ENCODE results near the gene PSMC3. TPM values are rescaled to one million over a fixed set of nuclear protein-coding genes. Genes with fewer than 3 reads are reported as not detected.

PSMC3 gene
- total and polyA plus RNA-seq, 11 donors = 121 to 258 (median 156) TPM

DNA sequence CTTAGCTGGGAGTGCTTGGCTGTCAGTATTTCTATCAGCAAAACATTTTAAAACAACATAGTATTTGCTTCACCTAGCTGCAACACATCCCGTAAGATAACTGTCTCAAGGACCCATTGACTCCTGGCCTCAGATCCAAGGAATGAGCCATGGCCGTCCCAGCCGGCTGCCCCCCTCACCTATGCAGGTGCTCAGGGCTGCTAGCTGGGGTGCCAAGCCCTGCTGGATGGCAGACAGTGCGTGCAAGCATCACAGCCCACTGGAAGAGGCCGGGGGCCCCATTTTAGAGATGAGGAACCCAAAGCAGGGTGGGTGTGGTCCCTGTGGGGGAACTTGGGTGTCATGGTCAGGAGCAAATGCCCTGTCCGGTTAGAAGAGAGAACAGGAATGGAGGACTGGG is 8.5 kb downstream of the PSMC3 start:
- ATAC-seq (no peak), DNase-seq (peak in 1 of 5 donors; percentile 23)
- no peak overlapping the region for H3K27ac ChIP-seq
- peaks cover 7 to 41% (median 22%) of the 10 kb centered on the region in 12 donors for H3K4me1 ChIP-seq
- peaks cover 2 to 88% (median 81%) of the 10 kb centered on the region in 9 donors for H3K36me3 ChIP-seq
- TF ChIP-seq, protein P1, sequence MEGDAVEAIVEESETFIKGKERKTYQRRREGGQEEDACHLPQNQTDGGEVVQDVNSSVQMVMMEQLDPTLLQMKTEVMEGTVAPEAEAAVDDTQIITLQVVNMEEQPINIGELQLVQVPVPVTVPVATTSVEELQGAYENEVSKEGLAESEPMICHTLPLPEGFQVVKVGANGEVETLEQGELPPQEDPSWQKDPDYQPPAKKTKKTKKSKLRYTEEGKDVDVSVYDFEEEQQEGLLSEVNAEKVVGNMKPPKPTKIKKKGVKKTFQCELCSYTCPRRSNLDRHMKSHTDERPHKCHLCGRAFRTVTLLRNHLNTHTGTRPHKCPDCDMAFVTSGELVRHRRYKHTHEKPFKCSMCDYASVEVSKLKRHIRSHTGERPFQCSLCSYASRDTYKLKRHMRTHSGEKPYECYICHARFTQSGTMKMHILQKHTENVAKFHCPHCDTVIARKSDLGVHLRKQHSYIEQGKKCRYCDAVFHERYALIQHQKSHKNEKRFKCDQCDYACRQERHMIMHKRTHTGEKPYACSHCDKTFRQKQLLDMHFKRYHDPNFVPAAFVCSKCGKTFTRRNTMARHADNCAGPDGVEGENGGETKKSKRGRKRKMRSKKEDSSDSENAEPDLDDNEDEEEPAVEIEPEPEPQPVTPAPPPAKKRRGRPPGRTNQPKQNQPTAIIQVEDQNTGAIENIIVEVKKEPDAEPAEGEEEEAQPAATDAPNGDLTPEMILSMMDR (IDR thresholded peaks at IDR 0.05) = no peak
- no peak for TF ChIP-seq POLR2A (IDR thresholded peaks at IDR 0.05)
- 86 to 91% (median 89%) methylated on average over 6 of the region's 6 CpGs for WGBS, 4 donors
- H3K27me3 ChIP-seq = no peaks in the 10 kb centered on the region
- intact Hi-C loops (cut with DNase I) = no loop called here
- H3K9me3 ChIP-seq = no peaks in the 10 kb centered on the region
- no peak overlapping the region for H3K4me3 ChIP-seq

DNA sequence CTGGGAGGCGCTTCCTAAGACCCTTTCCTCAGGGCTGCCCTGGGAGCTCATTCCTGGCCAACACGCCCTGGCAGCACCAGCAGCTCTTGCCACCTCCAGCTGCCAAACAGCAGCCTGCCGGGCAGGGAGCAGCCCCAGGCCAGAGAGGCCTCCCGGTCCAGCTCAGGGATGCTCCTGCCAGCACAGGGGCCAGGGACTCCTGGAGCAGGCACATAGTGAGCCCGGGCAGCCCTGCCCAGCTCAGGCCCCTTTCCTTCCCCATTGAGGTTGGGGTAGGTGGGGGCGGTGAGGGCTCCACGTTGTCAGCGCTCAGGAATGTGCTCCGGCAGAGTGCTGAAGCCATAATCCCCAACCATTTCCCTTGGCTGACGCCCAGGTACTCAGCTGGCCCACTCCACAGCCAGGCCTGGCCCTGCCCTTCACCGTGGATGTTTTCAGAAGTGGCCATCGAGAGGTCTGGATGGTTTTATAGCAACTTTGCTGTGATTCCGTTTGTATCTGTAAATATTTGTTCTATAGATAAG is 10.2 kb downstream of the PSMC3 start:
- TF ChIP-seq POLR2A (IDR thresholded peaks at IDR 0.05) = no peak
- TF ChIP-seq, protein P1 (IDR thresholded peaks at IDR 0.05) = no peak
- H3K27me3 ChIP-seq = no peaks in the 10 kb centered on the region
- H3K36me3 ChIP-seq = peaks cover 0 to 88% (median 76%) of the 10 kb centered on the region in 9 donors
- 11 to 19% (median 15%) methylated on average over 10 to 13 of the region's 13 CpGs for WGBS, 4 donors
- H3K9me3 ChIP-seq = no peaks in the 10 kb centered on the region
- intact Hi-C loops (cut with DNase I) = no loop called here
- peak overlapping the region in 1 of 12 donors; percentile 21 for H3K4me3 ChIP-seq
- ATAC-seq = peak; percentile 75 to 86 (median 80)
- peaks cover 7 to 46% (median 25%) of the 10 kb centered on the region in 12 donors for H3K4me1 ChIP-seq
- H3K27ac ChIP-seq = peak overlapping the region; percentile 38 to 92 (median 84)
- DNase-seq = peak; percentile 85 to 93 (median 87)

DNA sequence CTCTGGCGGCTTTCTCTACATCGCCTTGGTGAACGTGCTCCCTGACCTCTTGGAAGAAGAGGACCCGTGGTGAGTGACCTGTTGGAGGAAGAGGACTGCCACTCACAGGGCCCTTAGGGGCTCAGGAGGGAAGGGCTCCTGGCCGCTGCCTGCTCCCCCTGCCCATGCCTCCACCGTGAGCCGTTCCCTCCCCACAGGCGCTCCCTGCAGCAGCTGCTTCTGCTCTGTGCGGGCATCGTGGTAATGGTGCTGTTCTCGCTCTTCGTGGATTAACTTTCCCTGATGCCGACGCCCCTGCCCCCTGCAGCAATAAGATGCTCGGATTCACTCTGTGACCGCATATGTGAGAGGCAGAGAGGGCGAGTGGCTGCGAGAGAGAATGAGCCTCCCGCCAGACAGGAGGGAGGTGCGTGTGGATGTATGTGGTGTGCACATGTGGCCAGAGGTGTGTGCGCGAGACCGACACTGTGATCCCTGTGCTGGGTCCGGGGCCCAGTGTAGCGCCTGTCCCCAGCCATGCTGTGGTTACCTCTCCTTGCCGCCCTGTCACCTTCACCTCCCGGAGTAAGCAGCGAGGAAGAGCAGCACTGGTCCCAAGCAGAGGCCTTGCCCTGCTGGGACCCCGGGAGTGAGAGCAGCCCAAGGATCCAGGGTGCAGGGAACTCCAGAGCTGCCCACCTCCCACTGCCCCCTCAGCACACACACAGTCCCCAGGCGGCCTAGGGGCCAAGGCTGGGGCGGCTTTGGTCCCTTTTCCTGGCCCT is 11.0 kb downstream of the PSMC3 start:
- H3K9me3 ChIP-seq = no peaks in the 10 kb centered on the region
- intact Hi-C loops (cut with DNase I) = no loop called here
- peaks cover 7 to 52% (median 27%) of the 10 kb centered on the region in 12 donors for H3K4me1 ChIP-seq

DNA sequence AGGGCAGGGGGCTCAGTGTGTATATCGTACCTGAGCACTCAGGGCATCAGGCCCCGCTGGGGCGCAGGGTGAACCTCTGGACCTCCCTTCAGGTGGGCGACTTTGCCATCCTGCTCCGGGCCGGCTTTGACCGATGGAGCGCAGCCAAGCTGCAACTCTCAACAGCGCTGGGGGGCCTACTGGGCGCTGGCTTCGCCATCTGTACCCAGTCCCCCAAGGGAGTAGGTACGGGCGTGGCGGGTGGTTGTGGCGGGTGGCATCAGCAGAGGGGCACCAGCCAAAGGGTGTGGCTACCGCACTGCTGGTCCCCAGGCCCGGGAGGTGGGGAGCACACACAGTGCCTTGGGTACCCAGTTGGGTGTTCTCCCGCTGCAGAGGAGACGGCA is 11.6 kb downstream of the PSMC3 start:
- DNase-seq = peak in 1 of 5 donors; percentile 67
- WGBS, 4 donors = 88 to 91% (median 89%) methylated on average over 12 to 19 of the region's 19 CpGs
- peaks cover 7 to 58% (median 31%) of the 10 kb centered on the region in 12 donors for H3K4me1 ChIP-seq
- no peak overlapping the region for H3K4me3 ChIP-seq
- H3K27me3 ChIP-seq = no peaks in the 10 kb centered on the region
- peak overlapping the region in 7 of 12 donors; percentile 46 to 90 (median 84) for H3K27ac ChIP-seq
- H3K36me3 ChIP-seq = peaks cover 0 to 81% (median 72%) of the 10 kb centered on the region in 9 donors
- no peak for TF ChIP-seq POLR2A (IDR thresholded peaks at IDR 0.05)
- TF ChIP-seq, protein P1 (IDR thresholded peaks at IDR 0.05) = no peak
- ATAC-seq = no peak
- H3K9me3 ChIP-seq = no peaks in the 10 kb centered on the region
- intact Hi-C loops (cut with DNase I) = no loop called here

More for the DNA sequence above, 11.0 kb downstream of the PSMC3 start:
- peak overlapping the region; percentile 38 to 92 (median 84) for H3K27ac ChIP-seq
- WGBS, 4 donors = 83 to 86% (median 85%) methylated on average over 28 to 31 of the region's 31 CpGs
- peaks cover 0 to 87% (median 76%) of the 10 kb centered on the region in 9 donors for H3K36me3 ChIP-seq
- H3K27me3 ChIP-seq = no peaks in the 10 kb centered on the region
- H3K4me3 ChIP-seq = peak overlapping the region in 1 of 12 donors; percentile 21
- DNase-seq (peak in 1 of 5 donors; percentile 53), ATAC-seq (peak in 3 of 4 donors; percentile 1 to 10 (median 5))
- no peak for TF ChIP-seq POLR2A (IDR thresholded peaks at IDR 0.05)
- TF ChIP-seq, protein P1 (IDR thresholded peaks at IDR 0.05) = no peak

Measured in heart left ventricle (tissue), 16 donors.